Heart left ventricle (tissue), 16 donors: ENCODE results near the gene ENDOD1. TPM values are rescaled to one million over a fixed set of nuclear protein-coding genes. Genes with fewer than 3 reads are reported as not detected.

Experiments
- ATAC-seq, 4 donors: fragments of 200-7000 bp; cut with Tn5 transposase; one replicate each; pipeline ENCODE4 v1.9.1; 2020 to 2022; ENCODE audit warnings: moderate library complexity in 4 of 4, mild to moderate bottlenecking in 3 of 4, moderate number of reproducible peaks in 1 of 4
- DNase-seq, 5 donors: peaks; one replicate each; pipeline ENCODE4 v3.0.0-alpha.2; 2020
- H3K27ac ChIP-seq, 12 donors: fragments of 200-600 bp; sonication (generic) in 4 of 12; one replicate each; pipeline versions ENCODE4 v1.5.0 to v1.8.0; 2016 to 2022; ENCODE audit warnings: mild to moderate bottlenecking in 2 of 12
- H3K27me3 ChIP-seq, 9 donors: fragments of 200-600 bp; sonication (generic) in 2 of 9; one replicate each; pipeline versions ENCODE4 v1.5.1 to v1.8.0; 2016 to 2022; ENCODE audit warnings: mild to moderate bottlenecking in 3 of 9
- H3K36me3 ChIP-seq, 9 donors: fragments of 200-600 bp; sonication (generic) in 2 of 9; one replicate each; pipeline versions ENCODE4 v1.5.0 to v1.8.0; 2018 to 2022; ENCODE audit warnings: mild to moderate bottlenecking in 2 of 9
- H3K4me1 ChIP-seq, 12 donors: fragments of 200-600 bp; sonication (generic) in 4 of 12; one replicate each; pipeline versions ENCODE4 v1.5.0 to v1.8.0; 2016 to 2022; ENCODE audit warnings: mild to moderate bottlenecking in 3 of 12
- H3K4me3 ChIP-seq, 12 donors: fragments of 200-600 bp; sonication (generic) in 4 of 12; one replicate each; pipeline versions ENCODE4 v1.5.0 to v1.8.0; 2017 to 2022; ENCODE audit warnings: mild to moderate bottlenecking in 9 of 12, moderate library complexity in 4 of 12
- H3K9me3 ChIP-seq, 12 donors: fragments of 200-600 bp; sonication (generic) in 4 of 12; one replicate each; pipeline versions ENCODE4 v1.5.0 to v1.8.0; 2016 to 2022; ENCODE audit warnings: mild to moderate bottlenecking in 1 of 12
- CTCF ChIP-seq, 12 donors: fragments of 200-600 bp; sonication (generic) in 4 of 12; IDR thresholded peaks; one replicate each; pipeline versions ENCODE4 v1.5.0 to v1.8.0; 2018 to 2022; ENCODE audit warnings: antibody characterized with exemption in 12 of 12, mild to moderate bottlenecking in 5 of 12
- POLR2A ChIP-seq, 2 donors: fragments of 450-650 bp; IDR thresholded peaks; one replicate each; pipeline ENCODE4 v1.6.1; 2017; ENCODE audit warnings: antibody characterized with exemption in 2 of 2, mild to moderate bottlenecking in 2 of 2, moderate library complexity in 2 of 2
- WGBS, 4 donors: extraction: QIAGEN DNeasy Blood & Tissue Kit in 2 of 4; methylation state at CpG; one replicate each; pipeline versions ENCODE4 v1.1.5 to v1.1.7; 2013 to 2018; 5-methylcytosine and 5-hydroxymethylcytosine counted together
- intact Hi-C, 10 donors: fragments of 100-400 bp; cut with DNase I; formaldehyde crosslinking; loops; one replicate each; pipeline versions ENCODE4 v1.11.1 to v1.14.2; 2022
- polyA plus RNA-seq, 2 donors: library from polyadenylated mRNA; stranded (reverse); fragments of 200-250 nt; gene quantifications; one replicate each; pipeline ENCODE4 v1.2.3, GENCODE V29; 2013
- total RNA-seq, 9 donors: library from RNA; depleted of rRNA in 2 of 9; stranded (reverse); fragments of >200 nt in 2 of 9; fragmentation: NEBNext Ultra II Directional in 3 of 9; extraction: Animal tissue kit (Norgen Biotek cat#: 25700) in 3 of 9; gene quantifications; one replicate each; pipeline versions ENCODE4 v1.1.0 to v1.2.4, GENCODE V29; 2016 to 2023
- donor health status: ischemic (EF 13 %, LVEDD 7.1; RV severe dilation, severe dysfunction).
- donor health status: healthy with polysubstance abuse.
- donor health status: DM: no; HTN: yes; CAD: no.
- donor health status: DM: no; HTN: no; CAD: no.
- donor health status: ischemic (EF 25% LVEDD 6.9; RV normal size, moderate dysfunction).
- donor health status: ischemic (EF 25% LVEDD 5.7; RV mildly dilated, moderate dysfunction).
- donor health status: healthy.
- donor health status: DM: yes; HTN: yes; CAD: no.
- donor health status: ischemic (EF 35%, LVEDD 5.7; RV mildly dilated, moderate dysfunction).
- donor health status: nonischemic (EF 11% LVEDD 7.7; RV severe dilation, severe dysfunction).
- donor health status: DM: yes; HTN: yes; CAD: no.
- donor health status: PGD.
- donor health status: ischemic (EF 29% LVEDD 5.4; RV normal size, mild dysfunction).
- donor health status: nonischemic (EF 23%, LVEDD 6.1; RV moderate dilation, normal function).

Gene ENDOD1
- total and polyA plus RNA-seq, 11 donors, result 4.0 to 28.5 (median 12.8) TPM

DNA sequence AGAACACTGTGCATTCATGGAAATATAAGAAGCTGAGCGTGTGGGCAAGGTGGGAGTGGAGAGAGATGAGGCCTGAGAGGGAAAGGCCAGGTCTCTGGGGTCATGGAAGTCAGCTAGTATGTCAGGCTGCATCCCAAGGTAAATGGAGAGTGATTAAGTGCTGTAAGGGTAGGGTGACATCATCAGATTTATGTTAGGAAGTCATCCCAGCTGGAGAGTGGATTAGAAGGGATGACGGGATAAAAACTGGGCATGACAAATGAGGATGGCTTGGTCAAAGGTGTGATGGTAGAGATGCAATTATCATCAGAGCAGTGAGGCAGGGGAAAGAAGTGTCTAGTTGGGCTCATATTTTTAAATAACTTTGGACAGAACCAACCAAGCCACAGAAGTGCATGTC is 3.5 kb upstream of the ENDOD1 start:
- no peak overlapping the region for H3K4me3 ChIP-seq
- H3K27me3 ChIP-seq, result no peaks in the 10 kb centered on the region
- H3K4me1 ChIP-seq, result peaks cover 0 to 22% (median 10%) of the 10 kb centered on the region in 12 donors
- TF ChIP-seq POLR2A (IDR thresholded peaks at IDR 0.05), result no peak
- TF ChIP-seq CTCF (IDR thresholded peaks at IDR 0.05), result no peak
- WGBS, 4 donors, result 91 to 94% (median 92%) methylated on average over 2 of the region's 2 CpGs
- H3K9me3 ChIP-seq, result no peaks in the 10 kb centered on the region
- DNase-seq (no peak), ATAC-seq (no peak)
- intact Hi-C loops, result loop anchor here in 2 of 10 donors (5.0 to 10.0 kb wide), 2 partner anchors 66 to 679 kb away; no protein-coding TSS in a partner anchor
- no peak overlapping the region for H3K27ac ChIP-seq
- no peaks in the 10 kb centered on the region for H3K36me3 ChIP-seq

- Histone ChIP-seq H3K4me3 (no peak overlapping the region), H3K9me3 (no peaks in the 10 kb centered on the region), H3K4me1 (peaks cover 0 to 24% (median 16%) of the 10 kb centered on the region in 12 donors), H3K27ac (no peak overlapping the region), H3K27me3 (no peaks in the 10 kb centered on the region), H3K36me3 (no peaks in the 10 kb centered on the region)
- ATAC-seq, result no peak
- WGBS, 4 donors, result 98 to 100% (median 99%) methylated on average over 1 of the region's 1 CpG
- TF ChIP-seq CTCF (IDR thresholded peaks at IDR 0.05) (no peak), POLR2A (IDR thresholded peaks at IDR 0.05) (no peak)
- no peak for DNase-seq
- intact Hi-C loops, result loop anchor here in 2 of 10 donors (5.0 to 10.0 kb wide), 2 partner anchors 65 to 678 kb away; no protein-coding TSS in a partner anchor
Observed at GRCh38 chr11:95086836-95087570, 2.6 kb upstream of the ENDOD1 start.

GRCh38 chr11:95088946-95089619 is 563 bp upstream of the ENDOD1 start:
- Histone ChIP-seq H3K9me3 (no peaks in the 10 kb centered on the region), H3K27ac (peak overlapping the region; percentile 63 to 98 (median 93)), H3K4me3 (peak overlapping the region; percentile 77 to 96 (median 92)), H3K27me3 (no peaks in the 10 kb centered on the region), H3K36me3 (no peaks in the 10 kb centered on the region), H3K4me1 (peaks cover 0 to 40% (median 22%) of the 10 kb centered on the region in 12 donors)
- TF ChIP-seq POLR2A (IDR thresholded peaks at IDR 0.05) (no peak), CTCF (IDR thresholded peaks at IDR 0.05) (no peak)
- DNase-seq (no peak), ATAC-seq (peak; percentile 61 to 74 (median 72))
- 15 to 20% (median 16%) methylated on average over 19 to 27 of the region's 27 CpGs for WGBS, 4 donors
- intact Hi-C loops, result loop anchor here in 5 of 10 donors (1.0 to 10.0 kb wide), 7 partner anchors 14 to 676 kb away; no protein-coding TSS in a partner anchor

DNA sequence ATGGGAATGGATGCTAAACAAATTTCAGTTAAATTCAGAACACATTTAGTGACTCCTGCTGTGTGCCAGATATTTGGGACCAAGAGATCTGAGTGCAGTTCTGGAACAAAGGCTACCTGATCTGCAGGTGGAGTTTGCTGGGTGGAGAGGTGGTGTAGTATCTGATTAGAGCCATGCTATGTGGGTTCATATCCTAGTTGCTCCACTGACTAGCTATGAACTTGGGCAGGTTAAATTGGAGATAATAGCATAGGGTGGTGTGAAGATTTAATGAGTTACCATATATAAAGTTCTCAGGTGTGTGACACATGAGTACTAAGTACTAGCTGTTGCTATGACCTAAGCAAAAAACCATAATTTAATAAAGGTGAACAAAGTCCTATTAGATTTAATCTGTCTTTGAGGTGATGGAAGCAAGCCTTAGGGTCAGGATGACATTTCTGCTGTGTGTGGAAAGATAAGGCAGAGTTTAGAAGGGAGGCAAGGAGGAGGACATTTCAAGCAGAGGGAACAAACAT is 2.1 kb downstream of the ENDOD1 start:
- DNase-seq (no peak), ATAC-seq (no peak)
- Histone ChIP-seq H3K27ac (no peak overlapping the region), H3K27me3 (no peaks in the 10 kb centered on the region), H3K9me3 (no peaks in the 10 kb centered on the region), H3K4me3 (peak overlapping the region in 4 of 12 donors; percentile 77 to 96 (median 90)), H3K4me1 (peaks cover 0 to 54% (median 28%) of the 10 kb centered on the region in 12 donors), H3K36me3 (no peaks in the 10 kb centered on the region)
- no peak for TF ChIP-seq POLR2A (IDR thresholded peaks at IDR 0.05)
- no peak for TF ChIP-seq CTCF (IDR thresholded peaks at IDR 0.05)
- intact Hi-C loops, result loop anchor here in 2 of 10 donors (5.0 kb wide), 1 partner anchor 56 kb away; no protein-coding TSS in a partner anchor
